GM12872 (cell line): Measurements from ENCODE around the gene RPSA.

Experiments
- CTCF ChIP-seq: IDR thresholded peaks from 3 replicates; pipeline ENCODE4 v1.5.1; 2011; ENCODE audit warnings: low read depth, mild to moderate bottlenecking, low read length, moderate library complexity; ENCODE audit not compliant: insufficient read depth

The RPSA gene

DNA sequence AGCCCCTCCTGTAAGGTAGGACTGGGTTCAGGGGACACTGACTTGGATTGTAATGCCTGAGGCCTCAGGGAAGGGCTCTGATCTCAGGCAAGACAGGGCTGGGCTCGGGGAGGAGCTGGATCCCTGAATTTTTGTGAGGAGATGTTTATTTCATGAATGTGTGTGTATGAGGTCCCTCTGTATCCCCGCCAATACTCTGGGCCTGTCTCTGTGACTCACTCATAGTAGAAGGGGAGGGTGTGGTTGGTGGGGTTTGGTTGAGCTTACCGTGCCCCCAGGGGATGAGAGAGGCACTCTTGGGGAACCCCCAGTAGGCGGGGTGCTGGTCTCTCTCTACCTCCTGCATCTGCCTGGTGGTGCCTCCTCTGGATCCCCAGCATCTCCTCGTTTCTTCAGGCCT, 28.1 kb downstream of the RPSA start:
- TF ChIP-seq CTCF, result no peak

- TF ChIP-seq CTCF, result no peak
Observed at GRCh38 chr3:39435006-39435748, 28.7 kb downstream of the RPSA start.

- no peak for TF ChIP-seq CTCF
Observed at GRCh38 chr3:39438880-39439279, 32.4 kb downstream of the RPSA start.

GRCh38 chr3:39440316-39440715, 33.8 kb downstream of the RPSA start:
- no peak for TF ChIP-seq CTCF

DNA sequence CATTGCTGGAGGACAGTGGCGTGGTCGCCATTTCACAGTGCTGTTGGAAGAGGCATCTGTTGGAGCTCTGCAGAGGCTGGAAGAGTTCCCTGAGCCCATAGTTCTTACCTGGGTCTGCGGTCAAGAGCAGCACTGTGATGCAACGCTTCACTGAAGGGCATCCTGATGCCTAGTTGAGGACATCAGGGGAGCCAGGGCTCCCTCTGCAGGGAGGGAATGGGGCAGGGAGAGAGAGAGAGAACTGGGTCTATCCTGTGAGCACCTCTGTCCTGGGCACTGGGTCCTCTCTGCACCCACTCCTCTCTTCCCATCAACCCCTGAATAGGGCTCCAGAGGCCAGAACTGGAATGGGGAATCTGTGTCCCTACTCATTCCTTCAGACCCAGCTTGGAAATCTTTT, 37.0 kb downstream of the RPSA start:
- no peak for TF ChIP-seq CTCF

- TF ChIP-seq CTCF, result no peak
Observed at GRCh38 chr3:39445927-39446326, 39.4 kb downstream of the RPSA start.

- no peak for TF ChIP-seq CTCF
Observed at GRCh38 chr3:39446444-39446843, 39.9 kb downstream of the RPSA start.
